Muscle layer of duodenum (tissue), 2 donors: Measurements from ENCODE around the gene HYCC1.
"Not testable (repeated sequence)": the region's sequence is repeated elsewhere in the genome, so short reads cannot be mapped to it uniquely, and the experiment has no call there.

Experiments
- H3K27ac ChIP-seq: one replicate; pipeline ENCODE4 v1.7.0; 2013; ENCODE audit warnings: mild to moderate bottlenecking, low read length
- H3K27me3 ChIP-seq: one replicate; pipeline ENCODE4 v1.7.0; 2013; ENCODE audit warnings: low read depth, mild to moderate bottlenecking, control low read depth, low read length
- H3K36me3 ChIP-seq, 2 donors: one replicate each; pipeline ENCODE4 v1.7.0; 2013; ENCODE audit warnings: low read length in 2 of 2, control low read depth in 1 of 2, mild to moderate bottlenecking in 1 of 2; ENCODE audit not compliant: insufficient read depth in 2 of 2, control insufficient read depth in 1 of 2
- H3K4me1 ChIP-seq, 2 donors: one replicate each; pipeline ENCODE4 v1.7.0; 2013; ENCODE audit warnings: low read length in 2 of 2, mild to moderate bottlenecking in 2 of 2, control low read depth in 1 of 2, moderate library complexity in 1 of 2; ENCODE audit not compliant: insufficient read depth in 2 of 2, control insufficient read depth in 1 of 2
- H3K4me3 ChIP-seq, 2 donors: one replicate each; pipeline ENCODE4 v1.7.0; 2013; ENCODE audit warnings: low read length in 2 of 2, low read depth in 1 of 2, mild to moderate bottlenecking in 1 of 2
- H3K9me3 ChIP-seq, 2 donors: one replicate each; pipeline ENCODE4 v1.7.0; 2013; ENCODE audit warnings: low read length in 2 of 2, control low read depth in 1 of 2, mild to moderate bottlenecking in 1 of 2; ENCODE audit not compliant: control insufficient read depth in 1 of 2
- donor health status: healthy.

HYCC1 gene

DNA sequence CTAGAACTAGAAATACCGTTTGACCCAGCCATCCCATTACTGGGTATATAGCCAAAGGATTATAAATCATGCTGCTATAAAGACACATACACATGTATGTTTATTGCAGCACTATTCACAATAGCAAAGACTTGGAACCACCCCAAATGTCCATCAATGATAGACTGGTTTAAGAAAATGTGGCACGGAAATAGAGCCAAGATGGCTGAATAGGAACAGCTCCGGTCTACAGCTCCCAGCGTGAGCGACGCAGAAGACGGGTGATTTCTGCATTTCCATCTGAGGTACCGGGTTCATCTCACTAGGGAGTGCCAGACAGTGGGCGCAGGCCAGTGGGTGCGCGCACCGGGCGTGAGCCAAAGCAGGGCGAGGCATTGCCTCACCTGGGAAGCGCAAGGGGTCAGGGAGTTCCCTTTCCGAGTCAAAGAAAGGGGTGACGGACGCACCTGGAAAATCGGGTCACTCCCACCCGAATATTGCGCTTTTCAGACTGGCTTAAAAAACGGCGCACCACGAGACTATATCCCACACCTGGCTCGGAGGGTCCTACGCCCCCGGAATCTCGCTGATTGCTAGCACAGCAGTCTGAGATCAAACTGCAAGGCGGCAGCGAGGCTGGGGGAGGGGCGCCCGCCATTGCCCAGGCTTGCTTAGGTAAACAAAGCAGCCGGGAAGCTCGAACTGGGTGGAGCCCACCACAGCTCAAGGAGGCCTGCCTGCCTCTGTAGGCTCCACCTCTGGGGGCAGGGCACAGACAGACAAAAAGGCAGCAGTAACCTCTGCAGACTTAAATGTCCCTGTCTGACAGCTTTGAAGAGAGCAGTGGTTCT, 21.8 kb upstream of the HYCC1 start:
- H3K4me3 ChIP-seq, H3K27me3 ChIP-seq, H3K9me3 ChIP-seq, H3K27ac ChIP-seq, H3K36me3 ChIP-seq, H3K4me1 ChIP-seq: not testable (repeated sequence)

GRCh38 chr7:23027261-23027660, 13.3 kb upstream of the HYCC1 start:
- H3K9me3 ChIP-seq = no peaks in the 10 kb centered on the region
- no peaks in the 10 kb centered on the region for H3K36me3 ChIP-seq
- no peaks in the 10 kb centered on the region for H3K27me3 ChIP-seq
- no peak overlapping the region for H3K4me3 ChIP-seq
- no peak overlapping the region for H3K27ac ChIP-seq
- no peaks in the 10 kb centered on the region for H3K4me1 ChIP-seq

DNA sequence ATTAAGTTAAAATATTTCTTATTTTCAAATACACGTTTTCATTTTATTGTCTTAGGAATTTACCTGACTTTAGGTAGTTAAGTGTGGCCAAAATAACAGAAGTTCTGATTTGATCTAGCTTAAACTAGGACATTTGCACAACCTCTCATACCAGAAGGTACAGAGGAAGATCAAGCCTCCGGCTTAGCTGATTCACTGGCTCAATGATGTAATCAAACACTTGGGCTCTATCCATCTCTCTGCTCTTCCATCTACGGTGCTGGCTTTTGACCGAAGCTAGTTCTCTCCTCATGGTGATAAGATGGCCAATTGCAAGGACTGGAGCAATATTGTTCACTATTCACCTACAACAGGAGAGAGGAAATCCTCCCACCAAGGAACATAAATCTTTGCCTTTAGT, 12.2 kb upstream of the HYCC1 start:
- Histone ChIP-seq H3K4me1 (no peaks in the 10 kb centered on the region), H3K36me3 (no peaks in the 10 kb centered on the region), H3K9me3 (no peaks in the 10 kb centered on the region), H3K27me3 (no peaks in the 10 kb centered on the region), H3K4me3 (no peak overlapping the region), H3K27ac (no peak overlapping the region)

GRCh38 chr7:23024454-23024853, 10.5 kb upstream of the HYCC1 start:
- Histone ChIP-seq H3K27ac (no peak overlapping the region), H3K4me1 (no peaks in the 10 kb centered on the region), H3K9me3 (no peaks in the 10 kb centered on the region), H3K36me3 (no peaks in the 10 kb centered on the region), H3K27me3 (no peaks in the 10 kb centered on the region), H3K4me3 (no peak overlapping the region)

DNA sequence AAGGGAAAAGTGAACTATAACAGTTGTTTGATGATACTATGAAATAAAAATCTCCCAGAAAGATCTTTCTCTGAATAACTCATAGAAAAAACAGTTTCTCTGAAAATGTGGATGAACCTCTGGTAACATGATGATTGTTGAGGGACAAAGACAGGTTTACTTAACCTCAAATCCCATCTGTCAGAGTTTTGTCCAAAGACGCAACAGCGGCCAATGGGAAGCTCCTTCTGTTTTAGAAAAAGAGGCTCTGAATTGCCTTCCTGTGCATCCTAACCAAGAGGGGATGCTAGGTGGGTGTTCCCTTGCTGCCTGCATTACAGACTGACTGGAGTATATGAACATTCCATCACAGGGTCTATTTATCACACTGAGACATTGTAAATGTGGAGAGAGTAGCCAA, 8.9 kb upstream of the HYCC1 start:
- H3K27me3 ChIP-seq = no peaks in the 10 kb centered on the region
- no peak overlapping the region for H3K27ac ChIP-seq
- no peaks in the 10 kb centered on the region for H3K4me1 ChIP-seq
- no peak overlapping the region for H3K4me3 ChIP-seq
- H3K36me3 ChIP-seq = no peaks in the 10 kb centered on the region
- H3K9me3 ChIP-seq = no peaks in the 10 kb centered on the region

- Histone ChIP-seq H3K4me3 (no peak overlapping the region), H3K27ac (no peak overlapping the region), H3K9me3 (no peaks in the 10 kb centered on the region), H3K4me1 (no peaks in the 10 kb centered on the region), H3K36me3 (no peaks in the 10 kb centered on the region), H3K27me3 (no peaks in the 10 kb centered on the region)
Measured at GRCh38 chr7:23022258-23022769, 8.4 kb upstream of the HYCC1 start.

- Histone ChIP-seq H3K27me3 (no peaks in the 10 kb centered on the region), H3K27ac (no peak overlapping the region)
Measured at GRCh38 chr7:23021596-23021995, 7.7 kb upstream of the HYCC1 start.

GRCh38 chr7:23020742-23021401, 6.9 kb upstream of the HYCC1 start:
- Histone ChIP-seq H3K4me3 (no peak overlapping the region), H3K9me3 (no peaks in the 10 kb centered on the region), H3K4me1 (no peaks in the 10 kb centered on the region), H3K36me3 (no peaks in the 10 kb centered on the region), H3K27me3 (no peaks in the 10 kb centered on the region), H3K27ac (no peak overlapping the region)

More at GRCh38 chr7:23021596-23021995, 7.7 kb upstream of the HYCC1 start:
- H3K36me3 ChIP-seq = no peaks in the 10 kb centered on the region
- no peaks in the 10 kb centered on the region for H3K4me1 ChIP-seq
- H3K9me3 ChIP-seq = no peaks in the 10 kb centered on the region
- no peak overlapping the region for H3K4me3 ChIP-seq

DNA sequence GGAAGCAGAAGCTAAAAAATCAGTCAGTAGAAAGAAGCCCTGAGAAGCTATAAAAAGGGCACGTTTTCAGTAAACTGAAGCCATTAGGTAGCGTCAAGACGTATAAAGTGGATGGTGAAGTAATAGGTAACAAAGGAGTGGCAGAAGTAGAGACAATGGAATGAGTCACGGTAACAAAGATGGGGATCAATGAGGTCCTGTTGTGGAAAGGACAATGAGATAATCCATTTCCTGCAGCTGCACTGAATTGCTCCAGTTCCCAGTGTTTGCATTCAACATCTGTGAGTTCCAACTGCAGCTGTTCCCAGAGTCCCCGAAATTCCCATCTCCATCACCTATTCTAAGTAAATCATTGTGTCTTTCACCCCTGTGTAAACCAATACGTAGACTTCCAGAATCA, 4.8 kb upstream of the HYCC1 start:
- no peaks in the 10 kb centered on the region for H3K36me3 ChIP-seq

GRCh38 chr7:23017309-23017708, 3.4 kb upstream of the HYCC1 start:
- Histone ChIP-seq H3K9me3 (no peaks in the 10 kb centered on the region), H3K27ac (no peak overlapping the region), H3K27me3 (no peaks in the 10 kb centered on the region), H3K36me3 (no peaks in the 10 kb centered on the region), H3K4me3 (no peak overlapping the region), H3K4me1 (peaks cover 0 to 6% of the 10 kb centered on the region in 2 donors)

More for the DNA sequence above, 4.8 kb upstream of the HYCC1 start:
- Histone ChIP-seq H3K4me3 (no peak overlapping the region), H3K27ac (no peak overlapping the region), H3K9me3 (no peaks in the 10 kb centered on the region), H3K27me3 (no peaks in the 10 kb centered on the region), H3K4me1 (peaks cover 0 to 4% of the 10 kb centered on the region in 2 donors)

DNA sequence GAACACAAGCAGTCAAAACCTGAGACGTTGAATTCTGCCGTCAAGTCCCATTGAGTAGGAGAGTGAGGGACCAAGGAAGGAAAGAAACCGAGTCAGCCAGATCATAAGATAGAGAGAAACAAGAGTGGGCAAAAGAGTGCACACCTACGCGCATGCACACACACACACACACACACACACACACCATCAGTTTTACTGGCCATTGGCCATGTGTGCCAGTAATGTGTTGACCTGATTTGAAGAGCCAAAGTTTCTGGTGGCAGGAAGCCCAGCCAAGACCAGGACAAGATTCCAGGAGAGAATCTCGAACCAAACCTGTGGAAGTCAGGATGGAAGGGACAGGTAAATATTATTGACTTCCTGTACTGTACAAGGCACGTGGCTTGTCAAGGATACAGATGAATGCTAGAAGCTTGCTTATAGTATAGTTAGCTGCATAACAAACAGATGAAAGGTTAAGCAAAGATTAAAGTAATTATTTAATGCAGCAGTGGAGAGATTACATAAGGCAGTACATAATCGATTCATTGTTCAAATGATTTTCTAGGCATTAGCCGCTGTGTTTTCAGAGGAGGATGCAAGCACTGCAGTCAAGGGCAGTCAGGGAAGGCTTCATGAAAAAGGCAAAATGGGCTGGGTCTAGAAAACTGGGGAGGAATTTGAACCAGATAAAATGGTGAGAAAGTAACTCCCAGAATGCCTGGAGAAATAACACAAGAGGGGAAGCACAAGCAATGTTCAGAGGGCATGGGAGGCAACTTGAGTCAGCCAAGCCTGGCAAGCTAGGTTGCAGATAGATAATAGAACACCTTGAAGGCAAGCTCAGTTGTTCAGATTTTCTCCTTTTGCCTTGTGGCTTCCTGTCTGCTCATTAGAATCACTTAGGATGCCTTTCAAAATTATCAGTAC, 2.7 kb upstream of the HYCC1 start:
- no peak overlapping the region for H3K27ac ChIP-seq
- no peak overlapping the region for H3K4me3 ChIP-seq
- H3K9me3 ChIP-seq = no peaks in the 10 kb centered on the region
- H3K36me3 ChIP-seq = no peaks in the 10 kb centered on the region
- peaks cover 0 to 8% of the 10 kb centered on the region in 2 donors for H3K4me1 ChIP-seq
- H3K27me3 ChIP-seq = no peaks in the 10 kb centered on the region
